Measurements from ENCODE around the gene DPP10.

The DPP10 gene

GRCh38 chr2:114685102-114685501 is 242.7 kb downstream of the DPP10 start:
- Histone ChIP-seq H2AK5ac (ENCODE audit: low read length) (no peak overlapping the region), H3K27ac (ENCODE audit: low read depth, low read length) (no peak overlapping the region), H3K4me2 (ENCODE audit: low read length) (no peak overlapping the region), H4K8ac (ENCODE audit: low read depth, low read length) (no peak overlapping the region), H3K27me3 (ENCODE audit: insufficient read depth, low read length, poor library complexity) (no peaks in the 10 kb centered on the region), H2BK15ac (replicated peaks; ENCODE audit: low read depth) (no peak overlapping the region), H3K56ac (ENCODE audit: low read length) (no peak overlapping the region), H3K4ac (ENCODE audit: low read depth, low read length) (no peak overlapping the region), H3K79me1 (ENCODE audit: low read length) (no peaks in the 10 kb centered on the region), H3K4me3 (ENCODE audit: low read length) (no peak overlapping the region), H3K9ac (ENCODE audit: low read length) (no peak overlapping the region), H3K79me2 (ENCODE audit: control insufficient read depth, insufficient read depth, low read length) (no peaks in the 10 kb centered on the region), H3K36me3 (ENCODE audit: control insufficient read depth, insufficient read depth, low read length) (no peaks in the 10 kb centered on the region), H2BK120ac (ENCODE audit: low read depth, low read length) (no peak overlapping the region), H3K18ac (ENCODE audit: low read length) (no peak overlapping the region), H3K4me1 (ENCODE audit: control insufficient read depth, low read depth, low read length) (no peaks in the 10 kb centered on the region), H3K23ac (ENCODE audit: low read length) (no peak overlapping the region), H4K5ac (ENCODE audit: low read length) (no peak overlapping the region), H2BK5ac (ENCODE audit: low read length) (no peak overlapping the region)
- DNase-seq: peak; percentile 81
- no CpG with 5 or more reads among the region's 3 CpGs for WGBS (ENCODE audit: extremely low coverage, insufficient coverage, low lambda C conversion rate)

DNA sequence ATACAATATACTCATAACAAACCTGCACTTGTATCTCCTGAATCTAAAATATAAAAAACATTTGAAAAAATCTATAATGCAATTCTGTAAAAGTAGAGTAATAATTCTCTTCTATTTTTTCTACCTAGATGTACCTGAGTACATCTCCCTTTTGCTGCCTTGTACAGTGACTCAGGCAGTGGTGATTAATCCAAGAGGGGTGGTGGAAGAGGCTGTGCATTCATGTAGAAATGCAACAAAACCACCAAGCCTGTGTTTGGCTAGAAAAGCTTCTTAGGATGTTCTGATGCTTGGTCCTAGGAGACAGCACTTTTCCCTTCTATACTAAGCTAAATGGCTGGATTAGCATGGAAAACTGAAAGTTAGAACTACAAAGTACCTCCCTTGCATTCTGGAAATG is 245.8 kb downstream of the DPP10 start:
- H3K4me3 ChIP-seq (ENCODE audit: low read length): no peak overlapping the region
- no peaks in the 10 kb centered on the region for H3K79me1 ChIP-seq (ENCODE audit: low read length)
- H3K27me3 ChIP-seq (ENCODE audit: insufficient read depth, low read length, poor library complexity): no peaks in the 10 kb centered on the region
- no peak overlapping the region for H3K27ac ChIP-seq (ENCODE audit: low read depth, low read length)
- H3K56ac ChIP-seq (ENCODE audit: low read length): no peak overlapping the region
- DNase-seq: no peak
- H2AK5ac ChIP-seq (ENCODE audit: low read length): no peak overlapping the region
- H3K79me2 ChIP-seq (ENCODE audit: control insufficient read depth, insufficient read depth, low read length): no peaks in the 10 kb centered on the region
- no peak overlapping the region for H4K8ac ChIP-seq (ENCODE audit: low read depth, low read length)
- no peak overlapping the region for H3K23ac ChIP-seq (ENCODE audit: low read length)
- no peak overlapping the region for H3K18ac ChIP-seq (ENCODE audit: low read length)
- H3K36me3 ChIP-seq (ENCODE audit: control insufficient read depth, insufficient read depth, low read length): no peaks in the 10 kb centered on the region
- H3K4me1 ChIP-seq (ENCODE audit: control insufficient read depth, low read depth, low read length): no peaks in the 10 kb centered on the region
- H2BK5ac ChIP-seq (ENCODE audit: low read length): no peak overlapping the region
- no peak overlapping the region for H3K4me2 ChIP-seq (ENCODE audit: low read length)
- no peak overlapping the region for H3K9ac ChIP-seq (ENCODE audit: low read length)
- H2BK15ac ChIP-seq (replicated peaks; ENCODE audit: low read depth): no peak overlapping the region
- no peak overlapping the region for H4K5ac ChIP-seq (ENCODE audit: low read length)
- no peak overlapping the region for H3K4ac ChIP-seq (ENCODE audit: low read depth, low read length)
- H2BK120ac ChIP-seq (ENCODE audit: low read depth, low read length): no peak overlapping the region

GRCh38 chr2:114698520-114698919 is 256.1 kb downstream of the DPP10 start:
- Histone ChIP-seq H3K23ac (ENCODE audit: low read length) (no peak overlapping the region), H3K79me1 (ENCODE audit: low read length) (no peaks in the 10 kb centered on the region), H3K4me1 (ENCODE audit: control insufficient read depth, low read depth, low read length) (no peaks in the 10 kb centered on the region), H4K5ac (ENCODE audit: low read length) (no peak overlapping the region), H3K4me3 (ENCODE audit: low read length) (no peak overlapping the region), H3K36me3 (ENCODE audit: control insufficient read depth, insufficient read depth, low read length) (no peaks in the 10 kb centered on the region), H3K4me2 (ENCODE audit: low read length) (no peak overlapping the region), H3K27me3 (ENCODE audit: insufficient read depth, low read length, poor library complexity) (no peaks in the 10 kb centered on the region), H2BK5ac (ENCODE audit: low read length) (no peak overlapping the region), H3K56ac (ENCODE audit: low read length) (no peak overlapping the region), H2BK15ac (replicated peaks; ENCODE audit: low read depth) (no peak overlapping the region), H2AK5ac (ENCODE audit: low read length) (no peak overlapping the region), H4K8ac (ENCODE audit: low read depth, low read length) (no peak overlapping the region), H3K9ac (ENCODE audit: low read length) (no peak overlapping the region), H3K18ac (ENCODE audit: low read length) (no peak overlapping the region), H3K27ac (ENCODE audit: low read depth, low read length) (no peak overlapping the region), H2BK120ac (ENCODE audit: low read depth, low read length) (no peak overlapping the region), H3K4ac (ENCODE audit: low read depth, low read length) (no peak overlapping the region), H3K79me2 (ENCODE audit: control insufficient read depth, insufficient read depth, low read length) (no peaks in the 10 kb centered on the region)
- peak; percentile 85 for DNase-seq
- WGBS (ENCODE audit: extremely low coverage, insufficient coverage, low lambda C conversion rate): no CpG with 5 or more reads among the region's 1 CpG

GRCh38 chr2:114699423-114699944 is 257.0 kb downstream of the DPP10 start:
- Histone ChIP-seq H3K79me2 (ENCODE audit: control insufficient read depth, insufficient read depth, low read length) (no peaks in the 10 kb centered on the region), H3K27ac (ENCODE audit: low read depth, low read length) (no peak overlapping the region), H4K5ac (ENCODE audit: low read length) (no peak overlapping the region), H3K23ac (ENCODE audit: low read length) (no peak overlapping the region), H3K27me3 (ENCODE audit: insufficient read depth, low read length, poor library complexity) (no peaks in the 10 kb centered on the region), H3K4me2 (ENCODE audit: low read length) (no peak overlapping the region), H3K56ac (ENCODE audit: low read length) (no peak overlapping the region), H3K36me3 (ENCODE audit: control insufficient read depth, insufficient read depth, low read length) (no peaks in the 10 kb centered on the region), H3K18ac (ENCODE audit: low read length) (no peak overlapping the region), H2AK5ac (ENCODE audit: low read length) (no peak overlapping the region), H3K79me1 (ENCODE audit: low read length) (no peaks in the 10 kb centered on the region), H2BK5ac (ENCODE audit: low read length) (no peak overlapping the region), H2BK15ac (replicated peaks; ENCODE audit: low read depth) (no peak overlapping the region), H3K4ac (ENCODE audit: low read depth, low read length) (no peak overlapping the region), H3K4me1 (ENCODE audit: control insufficient read depth, low read depth, low read length) (no peaks in the 10 kb centered on the region), H4K8ac (ENCODE audit: low read depth, low read length) (no peak overlapping the region), H3K4me3 (ENCODE audit: low read length) (no peak overlapping the region), H2BK120ac (ENCODE audit: low read depth, low read length) (no peak overlapping the region), H3K9ac (ENCODE audit: low read length) (no peak overlapping the region)
- WGBS (ENCODE audit: extremely low coverage, insufficient coverage, low lambda C conversion rate): no CpG with 5 or more reads among the region's 2 CpGs
- no peak for DNase-seq

- Histone ChIP-seq H3K27me3 (ENCODE audit: insufficient read depth, low read length, poor library complexity) (no peaks in the 10 kb centered on the region), H4K8ac (ENCODE audit: low read depth, low read length) (no peak overlapping the region), H3K36me3 (ENCODE audit: control insufficient read depth, insufficient read depth, low read length) (no peaks in the 10 kb centered on the region), H2AK5ac (ENCODE audit: low read length) (no peak overlapping the region), H3K4ac (ENCODE audit: low read depth, low read length) (no peak overlapping the region), H3K56ac (ENCODE audit: low read length) (no peak overlapping the region), H3K79me1 (ENCODE audit: low read length) (no peaks in the 10 kb centered on the region), H2BK15ac (replicated peaks; ENCODE audit: low read depth) (no peak overlapping the region), H3K9ac (ENCODE audit: low read length) (no peak overlapping the region), H4K5ac (ENCODE audit: low read length) (no peak overlapping the region), H3K23ac (ENCODE audit: low read length) (no peak overlapping the region), H3K4me2 (ENCODE audit: low read length) (no peak overlapping the region), H3K4me1 (ENCODE audit: control insufficient read depth, low read depth, low read length) (no peaks in the 10 kb centered on the region), H3K18ac (ENCODE audit: low read length) (no peak overlapping the region), H2BK5ac (ENCODE audit: low read length) (no peak overlapping the region), H3K79me2 (ENCODE audit: control insufficient read depth, insufficient read depth, low read length) (no peaks in the 10 kb centered on the region), H3K4me3 (ENCODE audit: low read length) (no peak overlapping the region), H2BK120ac (ENCODE audit: low read depth, low read length) (no peak overlapping the region), H3K27ac (ENCODE audit: low read depth, low read length) (no peak overlapping the region)
- no peak for DNase-seq
- no CpG with 5 or more reads among the region's 5 CpGs for WGBS (ENCODE audit: extremely low coverage, insufficient coverage, low lambda C conversion rate)
These were observed 258.0 kb downstream of the DPP10 start for GRCh38 chr2:114700440-114700839.

Measured in mesendoderm (in vitro differentiated cells).